Measurements from ENCODE around the gene NIBAN1.
"Not testable (repeated sequence)": the region's sequence is repeated elsewhere in the genome, so short reads cannot be mapped to it uniquely, and the experiment has no call there.

NIBAN1 gene

GRCh38 chr1:184974056-184974836 lies at the start of gene NIBAN1:
Gene NIBAN1, minus strand, starts transcription at chr1:184974508. Its CDS starts 152 bp downstream, at chr1:184974356.
- DNase-seq = no peak

GRCh38 chr1:185017966-185018365 lies 43.7 kb upstream of the NIBAN1 start:
- DNase-seq = no peak

DNA sequence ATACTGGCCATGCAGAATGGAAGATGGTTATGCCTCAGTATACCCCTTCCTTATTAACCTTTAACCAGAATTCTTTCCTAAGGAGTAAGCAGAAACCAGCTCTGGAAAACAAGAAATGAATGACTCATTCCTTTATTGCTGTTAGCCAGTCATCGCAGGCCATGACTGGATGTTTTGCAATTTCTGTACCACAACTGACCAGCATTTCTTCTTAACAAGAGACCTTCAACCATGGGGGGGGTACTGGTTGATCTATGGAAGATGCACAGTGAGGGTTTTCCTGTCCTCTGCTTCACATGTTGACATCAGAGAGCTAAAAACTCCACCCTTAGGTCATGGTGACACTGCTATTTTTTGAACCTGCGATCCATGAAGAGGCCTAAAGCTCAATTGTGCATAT lies 43.0 kb upstream of the NIBAN1 start:
- DNase-seq = no peak

- DNase-seq = no peak
Observed at GRCh38 chr1:185016880-185017279, 42.6 kb upstream of the NIBAN1 start.

- DNase-seq = no peak
Observed at GRCh38 chr1:185015631-185016030, 41.3 kb upstream of the NIBAN1 start.

DNA sequence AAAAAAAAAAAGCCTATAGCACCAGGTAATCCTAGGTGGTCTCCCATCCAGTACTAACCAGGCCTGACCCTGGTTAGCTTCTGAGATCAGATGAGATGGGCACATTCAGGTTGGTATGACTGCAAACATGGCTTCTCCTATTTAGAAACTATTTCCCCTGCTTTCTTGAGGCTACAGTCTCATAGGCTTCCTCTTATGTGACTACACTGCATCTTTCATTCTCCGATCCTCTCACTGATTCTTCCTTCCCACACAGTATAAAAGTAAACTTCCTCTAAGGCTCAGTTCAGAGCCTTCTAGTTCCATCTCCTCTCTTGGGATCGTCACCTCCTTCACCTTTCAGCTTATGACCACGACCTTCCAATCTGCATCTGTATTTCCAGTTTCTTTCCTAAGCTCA lies 40.6 kb upstream of the NIBAN1 start:
- no peak for DNase-seq

- DNase-seq = no peak
Observed at GRCh38 chr1:185010361-185010760, 36.1 kb upstream of the NIBAN1 start.

GRCh38 chr1:185008838-185009237 lies 34.5 kb upstream of the NIBAN1 start:
- DNase-seq = peak; percentile 99

DNA sequence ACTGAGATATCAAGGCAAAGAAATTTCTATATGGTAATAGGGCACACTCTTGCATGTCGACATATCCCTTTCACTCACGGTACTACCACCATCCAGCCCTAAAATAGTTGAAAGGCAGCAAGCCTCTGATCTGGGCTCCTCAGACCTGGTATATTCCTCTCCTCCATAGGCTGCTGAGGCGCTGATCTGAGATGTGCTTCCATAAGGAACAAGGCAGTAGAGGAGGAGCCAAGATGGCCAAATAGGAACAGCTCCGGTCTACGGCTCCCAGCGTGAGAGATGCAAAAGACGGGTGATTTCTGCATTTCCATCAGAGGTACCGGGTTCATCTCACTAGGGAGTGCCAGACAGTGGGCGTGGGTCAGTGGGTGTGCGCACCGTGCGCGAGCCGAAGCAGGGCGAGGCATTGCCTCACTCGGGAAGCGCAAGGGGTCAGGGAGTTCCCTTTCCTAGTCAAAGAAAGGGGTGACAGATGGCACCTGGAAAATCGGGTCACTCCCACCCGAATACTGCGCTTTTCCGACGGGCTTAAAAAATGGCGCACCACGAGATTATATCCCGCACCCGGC lies 27.1 kb upstream of the NIBAN1 start:
- DNase-seq = not testable (repeated sequence)

DNA sequence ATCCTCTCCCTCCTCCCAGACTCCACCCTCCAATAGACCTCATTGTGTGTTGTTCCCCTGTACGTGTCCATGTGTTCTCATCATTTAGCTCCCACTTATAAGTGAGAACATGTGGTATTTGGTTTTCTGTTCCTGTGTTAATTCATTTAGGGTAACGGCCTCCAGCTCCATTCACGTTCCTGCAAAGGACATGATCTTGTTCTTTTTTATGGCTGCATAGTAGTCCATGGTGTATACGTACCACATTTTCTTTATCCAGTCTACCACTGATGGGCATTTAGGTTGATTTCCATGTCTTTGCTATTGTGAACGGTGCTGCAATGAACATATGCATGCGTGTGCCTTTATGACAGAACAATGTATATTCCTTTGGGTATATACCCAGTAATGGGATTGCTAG lies 25.7 kb upstream of the NIBAN1 start:
- not testable (repeated sequence) for DNase-seq

- DNase-seq = no peak
Observed at GRCh38 chr1:184994301-184994700, 20.0 kb upstream of the NIBAN1 start.

DNA sequence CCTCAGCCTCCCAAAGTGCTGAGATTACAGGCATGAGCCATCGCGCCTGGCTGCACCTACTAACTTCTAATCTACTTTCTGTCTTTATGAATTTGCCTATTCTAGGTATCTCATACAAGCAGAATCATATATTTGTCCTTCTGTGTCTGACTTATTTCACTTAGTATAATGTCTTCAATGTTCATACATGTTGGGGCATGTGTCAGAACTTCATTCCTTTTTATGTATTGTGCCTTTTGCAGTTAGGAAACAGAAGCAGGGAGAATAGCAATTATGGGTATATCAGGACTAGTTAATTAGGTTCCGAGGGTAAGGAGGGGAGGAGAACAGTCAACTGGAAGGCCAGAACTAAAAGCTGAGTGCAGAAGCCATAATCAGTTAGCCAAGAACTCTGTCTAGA lies 18.0 kb upstream of the NIBAN1 start:
- DNase-seq = no peak

- DNase-seq = no peak
Observed at GRCh38 chr1:184990204-184990603, 15.9 kb upstream of the NIBAN1 start.

GRCh38 chr1:184988506-184988905 lies 14.2 kb upstream of the NIBAN1 start:
- no peak for DNase-seq

GRCh38 chr1:184987696-184988095 lies 13.4 kb upstream of the NIBAN1 start:
- no peak for DNase-seq

- DNase-seq = no peak
Observed at GRCh38 chr1:184986250-184986649, 11.9 kb upstream of the NIBAN1 start.

DNA sequence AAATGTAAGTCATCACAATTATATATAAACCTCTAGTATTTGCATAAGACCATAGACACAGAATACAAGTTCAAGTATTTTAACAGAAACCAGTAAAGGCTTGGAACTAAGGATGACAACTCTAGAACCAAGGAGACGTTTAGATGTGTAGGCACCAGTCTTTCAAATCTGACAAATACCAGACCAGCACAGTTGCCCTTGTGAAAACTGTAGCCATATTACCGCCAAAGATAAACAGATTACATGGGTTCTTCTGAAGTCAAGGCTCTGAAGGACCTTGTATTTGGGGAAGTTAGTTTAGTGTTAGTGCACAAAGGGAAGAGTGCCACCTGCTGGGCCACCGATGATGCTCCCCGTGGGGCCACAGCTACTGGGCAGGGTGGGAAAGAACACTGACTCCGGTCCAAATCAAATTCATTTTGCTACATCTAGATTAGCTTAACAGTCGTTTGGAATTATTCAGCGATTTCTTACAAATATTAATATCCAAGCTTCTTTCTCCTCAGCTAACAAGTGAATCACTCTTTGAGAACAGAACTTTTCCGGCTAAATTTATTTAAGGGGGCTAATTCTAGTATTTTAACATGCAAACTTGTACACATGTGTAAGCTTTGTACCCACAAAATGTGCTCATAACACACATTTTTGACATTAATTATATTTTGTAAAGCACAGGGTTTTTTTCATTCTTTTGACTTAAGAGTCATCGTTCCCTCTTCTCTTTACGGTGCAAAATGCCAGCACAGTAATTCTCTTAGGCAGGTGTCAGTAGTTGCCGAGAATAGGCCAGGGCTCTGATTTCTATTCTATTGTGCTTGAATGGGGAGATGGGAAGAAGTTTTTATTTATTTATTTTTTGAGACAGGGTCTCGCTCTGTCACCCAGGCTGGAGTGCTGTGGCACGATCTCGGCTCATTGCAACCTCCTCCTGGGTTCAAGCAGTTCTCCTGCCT lies 8.0 kb upstream of the NIBAN1 start:
- no peak for DNase-seq

- DNase-seq = no peak
Observed at GRCh38 chr1:184980726-184981125, 6.4 kb upstream of the NIBAN1 start.

GRCh38 chr1:184975208-184975870 lies 1.0 kb upstream of the NIBAN1 start:
- DNase-seq = no peak

DNA sequence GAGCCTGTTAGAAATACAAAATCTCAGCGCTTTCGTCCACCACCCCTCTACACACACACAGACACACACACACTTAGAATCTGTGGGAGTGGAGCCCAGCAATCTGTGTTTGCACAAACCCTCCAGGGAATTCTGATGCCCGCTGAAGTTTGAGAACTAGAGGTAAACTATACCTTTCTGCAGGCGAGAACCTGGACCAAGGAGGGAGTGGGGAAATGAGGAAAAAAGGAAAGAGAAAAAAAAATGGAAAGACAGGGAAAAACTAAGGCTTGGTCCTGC lies 468 bp upstream of the NIBAN1 start:
- no peak for DNase-seq

- no peak for DNase-seq
Observed at GRCh38 chr1:184973272-184974055, 844 bp downstream of the NIBAN1 start.

- DNase-seq = no peak
Observed at GRCh38 chr1:184972315-184973055, 1.8 kb downstream of the NIBAN1 start.
